NT2/D1 (cell line): Measurements from ENCODE around the gene ANTXR1.

Experiments
- SUZ12 ChIP-seq: IDR thresholded peaks from 2 replicates; pipeline ENCODE4 v1.6.1; 2011; ENCODE audit not compliant: insufficient read length, insufficient read depth; ENCODE audit errors: extremely low read depth
- YY1 ChIP-seq: IDR thresholded peaks from 2 replicates; pipeline ENCODE4 v1.6.1; 2011; ENCODE audit not compliant: insufficient read length, insufficient read depth

GRCh38 chr2:69080071-69080470 is 67.1 kb downstream of the ANTXR1 start:
- no peak for TF ChIP-seq SUZ12
- TF ChIP-seq YY1, result no peak
